ENCODE results near the gene PKNOX2.

Gene PKNOX2

DNA sequence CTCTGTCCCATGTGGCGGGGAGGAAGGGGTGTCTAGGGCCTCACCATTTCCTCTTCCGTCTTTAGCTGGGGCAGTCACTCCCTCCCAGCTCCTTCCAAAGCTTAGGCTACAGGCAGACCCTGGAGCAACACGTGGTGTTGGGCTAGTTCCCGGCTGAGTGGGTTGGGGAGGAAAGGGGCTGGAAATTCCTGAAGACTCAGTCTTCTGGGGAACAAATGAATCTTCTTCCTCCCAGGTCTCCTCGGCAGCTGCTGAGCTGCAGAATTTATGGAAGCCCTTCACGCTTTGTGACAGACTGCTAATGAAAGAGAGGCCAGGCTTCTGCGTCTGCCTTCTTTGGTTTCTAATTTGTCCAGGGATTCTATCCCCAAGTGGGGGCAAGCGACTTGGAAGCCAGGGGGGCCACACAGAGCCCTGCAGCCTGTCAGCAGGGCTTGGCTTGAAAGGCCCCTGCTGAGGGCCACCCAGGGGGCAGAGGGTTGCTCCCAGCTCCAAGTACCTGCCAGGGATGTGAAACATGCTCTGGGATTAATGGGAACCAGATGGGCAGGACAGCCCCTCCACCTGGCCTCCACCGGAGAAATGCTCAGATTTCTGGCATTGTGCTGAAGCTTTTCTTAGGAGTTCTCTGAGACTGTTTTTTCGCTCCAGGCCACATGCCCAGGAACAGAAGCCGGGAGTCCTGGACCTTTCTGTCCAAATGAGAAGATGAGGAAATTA lies 123.1 kb downstream of the PKNOX2 start:
- no peak for DNase-seq (ENCODE audit: low spot score)

DNA sequence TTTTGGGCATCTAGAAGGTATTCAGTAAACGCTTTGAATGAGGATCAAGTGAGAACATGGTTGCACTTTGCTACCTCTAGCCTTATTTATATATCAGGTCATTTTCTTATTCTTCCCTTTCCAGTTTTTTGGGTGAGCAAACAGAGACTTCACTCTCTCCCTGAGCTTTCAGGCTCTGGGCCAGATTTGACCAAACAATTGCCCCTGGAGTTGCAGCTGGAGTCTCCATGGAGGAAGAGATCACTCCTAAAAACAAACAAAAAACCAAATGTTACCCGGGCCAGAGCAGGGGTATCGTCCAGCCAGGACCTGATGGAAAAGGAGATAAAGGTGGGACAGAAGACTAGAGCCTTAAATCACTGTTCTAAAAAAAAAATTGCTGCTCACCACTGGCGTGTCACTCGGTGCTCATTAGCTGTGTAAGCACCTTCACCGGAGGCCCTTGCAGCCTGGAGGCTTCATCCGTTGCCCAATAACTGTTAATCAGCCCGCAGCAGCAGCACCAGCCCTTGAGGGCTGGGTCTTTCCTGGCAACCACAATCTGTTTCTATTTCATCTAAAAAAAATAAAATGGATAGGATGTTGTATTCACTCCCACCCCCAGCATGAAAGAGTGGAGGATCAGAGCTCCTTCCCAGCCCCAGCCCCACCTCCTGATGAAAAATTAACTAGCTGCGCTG lies 125.0 kb downstream of the PKNOX2 start:
- DNase-seq (ENCODE audit: low spot score): no peak

DNA sequence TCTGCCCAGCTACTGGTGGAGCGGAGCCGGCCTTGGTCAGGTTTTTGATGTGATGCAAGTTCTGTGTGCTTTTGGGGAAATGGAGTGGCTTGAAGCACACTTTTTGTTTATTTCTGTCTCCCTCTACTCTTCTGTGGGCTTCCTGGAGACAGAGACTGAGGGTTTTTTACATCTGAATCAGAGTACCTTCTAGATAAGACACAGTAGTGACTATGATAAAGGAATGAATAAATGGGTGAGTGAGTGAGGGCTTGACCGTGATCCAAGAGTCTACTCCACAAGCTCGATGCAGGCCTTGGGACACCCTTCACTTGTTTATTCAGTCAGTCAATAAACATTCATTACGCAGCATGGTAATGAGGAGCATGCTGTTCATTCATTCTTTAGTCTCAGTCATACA lies 125.7 kb downstream of the PKNOX2 start:
- DNase-seq (ENCODE audit: low spot score): no peak

DNA sequence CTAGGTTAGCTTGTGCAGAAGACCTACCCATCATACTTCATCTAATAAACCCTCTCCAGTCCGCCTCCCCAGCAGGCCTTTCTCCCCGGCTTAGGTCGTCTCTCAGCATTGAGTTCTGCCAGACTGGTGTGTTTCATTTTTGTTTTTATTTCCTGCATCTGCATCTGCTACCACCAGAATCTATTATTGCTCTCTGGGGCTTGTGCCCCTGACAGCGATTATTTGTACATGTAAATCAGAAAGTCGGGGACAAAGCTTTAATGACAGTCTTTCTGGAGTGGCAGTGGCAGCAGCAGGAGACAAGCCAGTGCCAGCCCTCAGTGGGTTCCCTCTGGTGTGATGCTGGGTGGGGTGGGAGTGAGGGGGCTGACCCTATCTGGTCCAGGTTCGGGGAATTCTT lies 127.5 kb downstream of the PKNOX2 start:
- DNase-seq (ENCODE audit: low spot score): no peak

DNA sequence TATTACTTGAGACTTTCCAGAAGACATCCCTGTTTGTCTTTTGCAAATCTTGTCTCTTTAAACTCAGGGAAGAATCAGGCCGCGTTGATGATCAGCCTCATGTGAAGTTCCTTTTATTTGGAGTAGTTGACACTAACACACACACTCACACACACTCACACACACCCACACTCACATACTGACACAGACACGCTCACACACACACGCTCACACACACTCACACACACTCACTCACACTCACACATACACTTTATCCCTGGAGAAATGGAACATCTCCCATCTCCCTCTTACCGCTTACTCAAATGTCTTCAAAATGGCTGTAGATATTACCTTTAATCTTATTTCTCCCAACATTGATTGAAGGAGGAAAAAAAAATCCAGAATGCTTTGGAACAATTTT lies 129.0 kb downstream of the PKNOX2 start:
- DNase-seq (ENCODE audit: low spot score): no peak

DNA sequence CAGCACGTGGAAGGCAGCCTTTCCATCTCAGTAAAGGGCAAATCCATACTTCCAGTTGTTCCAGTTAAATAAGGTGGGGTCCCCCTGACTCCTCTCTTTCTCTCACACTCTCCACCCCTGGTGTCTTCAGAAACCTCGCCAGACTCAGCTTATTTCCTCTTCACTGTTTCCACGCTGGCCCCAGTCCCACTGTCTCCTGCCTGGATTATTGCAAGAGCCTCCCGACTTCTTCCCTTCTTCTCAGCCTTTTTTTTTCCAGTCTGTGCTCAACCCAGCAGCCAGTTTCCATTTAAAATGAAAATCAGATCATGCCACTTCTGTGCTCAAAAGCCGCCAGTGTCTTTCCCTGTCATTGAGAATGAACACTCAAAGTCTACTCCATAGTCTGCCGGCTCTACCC lies 131.4 kb downstream of the PKNOX2 start:
- DNase-seq (ENCODE audit: low spot score): no peak

DNA sequence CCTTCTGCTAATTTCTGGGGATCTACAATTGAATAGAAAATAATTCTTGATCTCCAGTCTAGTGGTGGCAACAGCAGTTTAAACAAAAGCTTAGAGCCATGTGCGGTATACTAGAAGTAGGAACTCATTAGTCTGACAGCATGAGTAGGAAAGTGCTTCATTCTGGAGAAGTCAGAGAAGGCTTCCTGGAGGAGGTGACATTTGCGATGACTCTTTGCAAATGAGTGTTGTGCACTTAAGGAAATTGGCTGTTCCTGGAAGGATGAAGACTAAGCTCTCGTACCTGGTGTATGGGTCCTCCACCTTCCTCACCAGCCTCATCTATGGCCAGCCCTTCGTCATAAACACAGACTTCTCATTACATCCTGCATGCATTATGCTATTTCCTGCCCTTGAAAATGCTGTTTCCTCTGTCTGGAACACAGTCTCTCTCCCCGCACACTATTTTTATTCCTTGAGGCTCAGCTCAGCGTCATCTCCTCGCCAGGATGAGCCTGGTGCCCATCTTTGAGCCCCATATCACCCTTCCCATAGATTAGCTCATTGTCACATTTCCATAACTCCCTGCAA lies 132.9 kb downstream of the PKNOX2 start:
- DNase-seq (ENCODE audit: low spot score): no peak

DNA sequence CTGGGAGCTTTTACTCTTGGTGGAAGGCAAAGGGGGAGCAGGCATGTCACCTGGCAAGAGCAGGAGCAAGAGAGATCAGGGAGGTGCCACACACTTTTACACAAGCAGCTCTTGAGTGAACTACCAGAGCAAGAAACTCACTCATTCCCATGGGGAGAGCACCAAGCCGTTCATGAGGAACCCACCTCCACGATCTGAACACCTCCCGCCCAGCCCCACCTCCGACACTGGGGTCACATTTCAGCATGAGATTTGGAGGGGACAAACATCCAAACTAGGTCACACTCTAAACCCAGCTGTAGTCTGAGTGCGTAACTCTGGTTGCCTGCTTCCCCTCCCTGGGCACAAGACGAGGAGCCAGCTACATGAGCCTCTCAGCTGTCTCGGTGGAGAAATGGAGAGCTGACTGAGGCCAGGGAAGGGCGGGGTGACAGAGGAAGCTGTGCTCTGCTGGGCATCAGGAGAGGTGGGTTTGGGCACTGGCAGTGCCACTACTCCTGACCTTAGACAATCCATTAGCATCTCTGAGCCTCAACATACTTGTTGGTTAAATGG lies 134.6 kb downstream of the PKNOX2 start:
- no peak for DNase-seq (ENCODE audit: low spot score)

DNA sequence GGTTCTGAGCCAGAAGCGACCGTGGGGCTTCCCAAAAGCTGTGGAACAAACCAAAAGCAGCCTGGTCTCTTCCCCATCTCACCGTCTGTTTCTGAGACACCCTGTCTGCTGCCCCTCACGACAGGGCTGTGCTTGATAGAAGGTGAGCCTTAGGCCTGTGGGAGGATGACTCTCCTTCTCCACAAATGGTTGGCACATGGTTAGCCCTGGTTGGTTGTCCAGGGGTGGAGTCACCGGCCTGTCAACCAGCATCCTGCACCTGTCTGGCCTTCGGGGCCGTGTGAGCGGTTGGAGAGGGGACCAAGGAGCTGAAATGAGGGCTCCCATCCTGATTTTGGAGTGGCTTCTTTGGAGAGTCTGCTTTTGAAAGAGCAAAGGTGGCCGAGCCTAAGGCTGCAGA lies 135.3 kb downstream of the PKNOX2 start:
- DNase-seq (ENCODE audit: low spot score): no peak

DNA sequence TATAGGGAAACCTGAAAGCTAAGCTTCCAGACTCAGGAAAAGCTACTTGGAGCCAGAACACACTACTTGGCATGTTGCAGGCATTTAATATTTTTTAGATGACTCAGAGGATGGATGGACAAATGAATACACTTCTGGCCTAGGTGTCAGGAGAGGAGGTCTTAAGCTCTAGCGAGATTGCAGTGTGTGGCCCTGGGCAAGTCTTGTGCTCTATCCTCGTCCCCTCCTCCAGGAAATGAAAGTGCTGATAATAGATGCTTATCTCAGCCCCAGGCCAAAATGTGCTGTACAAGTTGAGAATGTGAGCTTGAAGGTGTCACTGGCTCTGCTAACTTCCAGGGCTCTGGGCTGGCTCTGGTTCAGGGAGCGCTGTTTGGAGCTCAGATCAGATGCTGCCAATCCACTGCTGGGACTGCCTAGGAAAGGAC lies 136.3 kb downstream of the PKNOX2 start:
- peak; percentile 32 for DNase-seq (ENCODE audit: low spot score)

DNA sequence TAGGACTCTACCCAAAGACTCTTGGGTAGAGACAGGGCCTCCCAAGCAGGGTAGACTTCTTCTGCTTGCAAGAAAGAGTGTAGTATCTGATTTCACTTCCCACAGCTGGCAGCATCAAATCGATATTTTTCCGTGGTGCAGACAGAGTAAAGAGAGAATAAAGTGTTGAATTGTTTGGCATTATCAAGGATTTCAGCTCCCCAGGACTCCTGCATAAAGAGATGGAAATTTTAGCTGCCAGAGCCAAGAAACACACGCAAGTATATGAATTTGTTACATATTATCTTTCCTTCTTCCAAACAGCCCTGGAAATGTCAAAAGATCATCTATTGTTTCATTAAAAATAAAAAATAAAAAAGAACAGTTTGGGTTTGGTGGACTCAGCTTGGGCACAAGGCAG lies 136.8 kb downstream of the PKNOX2 start:
- DNase-seq (ENCODE audit: low spot score): no peak

DNA sequence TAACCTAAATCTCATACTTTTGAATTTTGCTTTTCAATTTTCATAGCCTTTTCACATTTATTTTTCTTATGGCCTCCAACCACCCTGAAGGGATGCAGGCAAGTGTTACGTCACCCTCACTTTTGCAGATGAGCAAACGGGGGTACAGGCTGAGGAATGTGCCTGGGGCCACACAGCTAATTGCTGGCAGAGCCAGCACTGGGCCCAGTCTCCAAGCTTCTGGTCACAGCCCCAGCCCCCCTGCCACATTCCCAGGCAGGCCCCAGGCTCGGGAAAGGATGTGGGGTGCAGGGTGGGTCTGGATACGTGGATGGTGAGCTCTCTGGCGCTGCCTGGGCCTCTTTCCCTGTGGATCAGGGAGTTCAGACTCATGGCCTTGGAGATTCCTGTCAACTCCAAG lies 138.6 kb downstream of the PKNOX2 start:
- DNase-seq (ENCODE audit: low spot score): no peak

DNA sequence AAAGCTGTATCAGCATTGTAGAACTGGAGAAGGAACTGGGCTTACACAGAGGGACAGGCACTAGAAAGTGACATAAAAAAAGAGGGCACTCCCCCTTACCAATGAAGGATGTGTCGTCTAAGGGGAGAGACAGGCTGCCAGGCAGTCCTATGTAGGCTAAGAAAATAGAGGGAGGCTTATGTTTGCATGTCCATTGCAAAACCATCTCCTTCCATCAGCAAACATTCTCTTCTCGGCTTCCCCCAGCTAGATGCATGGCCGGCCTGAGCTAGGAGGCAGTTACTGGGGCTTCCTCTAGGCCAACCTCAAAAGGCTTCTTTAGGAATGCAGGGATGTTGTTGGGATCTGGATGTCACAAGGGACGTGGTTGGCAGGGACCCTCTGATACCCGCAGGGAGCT lies 139.1 kb downstream of the PKNOX2 start:
- no peak for DNase-seq (ENCODE audit: low spot score)

DNA sequence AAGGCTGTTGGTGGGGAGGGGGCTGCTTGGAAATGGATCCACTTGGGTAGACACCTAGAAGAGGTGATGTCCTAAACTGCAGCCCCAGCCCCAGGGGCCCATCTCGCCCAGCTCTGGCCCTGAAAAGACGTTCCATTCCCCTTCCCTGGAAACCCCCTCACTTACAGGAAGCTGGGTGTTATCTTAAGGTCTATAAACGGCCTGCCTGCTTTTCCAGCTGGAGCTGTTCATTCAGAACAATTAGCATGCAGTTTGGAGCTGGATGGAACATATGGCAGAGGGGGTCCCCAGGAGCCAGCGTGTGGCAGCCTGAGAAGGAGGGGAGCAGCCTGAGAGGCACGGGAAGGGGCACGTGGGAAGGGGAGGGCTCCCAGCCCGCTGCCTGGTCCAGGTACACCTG lies 139.6 kb downstream of the PKNOX2 start:
- DNase-seq (ENCODE audit: low spot score): no peak

DNA sequence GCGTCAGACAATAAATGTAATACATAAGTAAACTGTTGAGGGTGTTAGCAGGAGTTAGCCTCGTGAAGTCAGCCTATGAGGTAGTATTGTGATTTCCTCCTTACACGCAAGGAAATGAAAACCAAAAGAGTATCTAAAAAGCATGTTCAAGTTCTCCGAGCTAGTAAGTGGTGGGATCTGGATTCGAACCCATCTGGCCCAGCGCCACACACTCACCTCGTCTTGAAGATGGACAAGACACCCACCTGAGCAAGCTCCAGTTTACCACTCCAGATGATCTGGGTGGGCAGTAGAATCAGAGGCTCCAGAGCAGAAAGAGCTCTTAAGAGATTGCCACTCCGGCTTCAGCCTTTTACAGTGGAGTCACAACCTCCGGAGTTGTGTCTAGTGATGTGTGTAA lies 140.3 kb downstream of the PKNOX2 start:
- DNase-seq (ENCODE audit: low spot score): no peak

DNA sequence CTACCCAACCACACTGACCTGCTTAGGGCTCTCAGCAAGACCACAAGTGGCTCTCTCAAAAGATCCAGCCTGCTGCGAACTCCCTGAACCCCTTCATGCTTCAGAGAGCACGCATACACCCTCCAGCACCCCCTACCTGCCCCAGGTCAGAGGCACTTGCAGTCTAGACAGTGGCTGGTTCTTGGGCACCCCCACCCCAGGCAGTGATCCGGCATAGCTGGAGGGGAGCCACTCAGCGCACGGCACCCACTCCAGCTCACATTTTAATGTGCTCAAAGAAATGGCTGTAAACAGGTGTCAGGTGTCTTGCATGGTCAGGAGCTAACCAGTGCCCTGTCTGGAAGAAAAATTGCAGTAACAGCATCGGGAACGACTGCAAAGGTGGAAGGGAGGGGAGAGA lies 140.8 kb downstream of the PKNOX2 start:
- DNase-seq (ENCODE audit: low spot score): no peak

DNA sequence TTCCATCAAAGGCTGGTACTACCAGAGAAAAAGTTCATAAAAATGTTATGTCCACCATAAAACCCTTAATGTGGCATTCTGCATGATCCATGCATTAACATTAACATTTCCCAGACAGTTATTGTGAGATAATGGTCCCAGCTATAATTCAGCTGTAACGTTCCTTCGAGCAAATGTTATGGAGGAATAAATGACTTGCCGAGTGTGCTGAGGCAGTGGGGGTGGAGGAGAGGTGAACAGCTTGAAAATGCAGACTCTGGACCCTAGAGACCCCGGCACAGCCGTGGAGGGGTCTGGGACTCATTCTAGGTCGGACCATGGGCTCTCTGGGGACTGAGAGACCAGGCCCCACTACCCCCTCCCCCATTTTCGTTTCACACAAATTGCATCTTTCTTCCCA lies 141.9 kb downstream of the PKNOX2 start:
- DNase-seq (ENCODE audit: low spot score): no peak

DNA sequence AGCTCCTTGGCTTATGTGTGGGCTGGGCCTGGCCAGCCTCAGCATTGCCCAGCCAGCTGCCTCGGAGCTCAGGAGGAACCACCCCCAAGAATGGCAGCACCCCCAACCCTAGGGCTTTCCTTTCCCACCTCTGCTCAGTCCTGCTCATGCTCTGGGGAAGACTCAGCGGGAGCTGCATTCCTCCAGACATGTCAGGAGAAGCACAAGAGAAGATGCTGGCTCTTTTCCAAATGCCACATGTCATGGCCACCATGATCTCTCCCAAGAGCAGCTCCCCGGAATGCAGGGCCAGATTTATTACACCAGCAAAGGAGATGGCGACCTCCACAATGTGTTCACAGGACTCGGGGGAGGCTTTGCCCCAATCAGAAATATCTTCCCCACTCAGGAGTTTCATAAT lies 143.7 kb downstream of the PKNOX2 start:
- no peak for DNase-seq (ENCODE audit: low spot score)

DNA sequence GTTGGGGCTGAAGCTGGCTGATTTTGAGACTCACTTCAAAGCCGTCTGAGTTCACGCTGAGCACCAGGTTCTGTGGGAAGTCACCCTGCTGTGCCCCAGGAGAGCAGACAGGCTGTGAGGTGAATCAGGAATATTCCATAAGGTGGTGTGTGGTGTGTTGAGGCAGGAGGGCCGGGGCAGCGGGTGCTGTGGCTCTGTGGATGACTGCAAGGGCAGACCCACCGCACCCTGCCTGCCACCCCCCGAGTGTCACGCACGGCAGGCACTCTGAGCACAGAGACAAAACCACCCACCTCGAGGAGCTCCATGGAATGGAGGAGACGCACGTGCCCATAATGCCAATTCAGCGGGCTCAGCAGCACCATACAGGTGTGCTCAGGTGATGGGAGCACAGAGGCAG lies 147.8 kb downstream of the PKNOX2 start:
- no peak for DNase-seq (ENCODE audit: low spot score)

DNA sequence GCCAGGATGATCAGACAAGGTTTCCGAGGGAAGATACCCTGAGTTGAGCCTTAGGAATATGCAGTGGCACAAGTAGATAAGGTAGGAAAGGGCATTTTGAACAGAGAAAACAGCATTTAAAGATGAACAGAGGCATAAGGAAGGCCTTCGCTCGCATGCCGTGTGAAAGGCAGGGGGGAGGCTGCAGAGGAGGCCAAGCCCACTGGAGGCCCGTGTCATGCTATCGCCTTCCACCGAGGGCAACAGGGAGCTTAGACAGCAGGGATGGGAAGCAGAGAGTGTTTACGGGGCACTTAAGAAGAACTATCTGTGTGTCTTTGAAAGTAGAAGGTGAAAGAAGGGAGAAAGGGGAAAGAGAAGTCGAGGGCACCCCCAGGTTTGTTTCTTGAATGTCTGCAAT lies 148.3 kb downstream of the PKNOX2 start:
- DNase-seq (ENCODE audit: low spot score): no peak

DNA sequence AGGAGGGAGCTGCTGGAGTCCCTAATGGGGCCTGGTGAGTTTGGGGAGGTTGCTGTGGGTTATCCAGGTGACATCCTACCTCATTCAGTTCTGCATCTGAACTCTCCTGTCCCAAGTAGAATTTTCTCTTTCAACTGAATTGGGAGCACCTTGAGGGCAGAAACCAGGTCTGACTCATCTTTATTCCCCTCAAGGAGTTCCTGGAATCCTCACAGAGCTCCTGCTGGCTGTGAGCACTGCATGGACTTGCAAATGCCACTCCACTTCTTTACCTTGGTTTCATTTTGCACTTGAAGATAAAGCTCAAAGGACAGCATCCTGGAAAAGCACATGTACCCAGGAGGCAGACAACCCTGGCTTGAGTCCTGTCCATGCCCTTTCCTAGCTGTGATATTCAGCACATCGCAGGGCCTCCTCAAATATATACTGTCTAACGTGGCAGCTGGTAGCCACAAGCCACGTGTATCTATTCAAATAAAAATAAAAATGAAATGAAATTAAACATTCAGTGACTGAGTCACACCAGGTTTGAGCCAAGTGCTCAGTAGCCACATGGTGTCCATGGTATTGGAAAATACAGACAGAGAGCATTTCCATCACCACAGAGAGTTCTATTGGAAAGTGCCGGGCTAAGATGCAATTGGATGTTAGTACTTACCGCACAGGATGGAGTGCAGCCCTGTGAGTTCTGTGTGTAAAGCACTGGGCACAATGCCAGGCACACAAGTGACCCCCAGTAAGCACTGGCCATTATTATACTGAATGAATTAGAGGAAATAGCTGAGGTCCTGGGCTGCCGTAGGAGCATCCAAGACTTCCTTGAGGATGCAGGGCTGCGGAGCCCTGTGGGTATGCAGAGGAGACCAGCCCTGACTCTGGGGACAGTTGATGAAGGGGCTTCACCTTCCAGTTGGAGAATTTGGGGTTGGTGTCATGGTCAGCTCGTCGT lies 149.0 kb downstream of the PKNOX2 start:
- no peak for DNase-seq (ENCODE audit: low spot score)

Measured in LoVo (cell line).